Measurements from ENCODE around the gene CYBRD1. TPM values are rescaled to one million over a fixed set of nuclear protein-coding genes. Genes with fewer than 3 reads are reported as not detected.

CYBRD1 gene
- total RNA-seq, 1 experiment from 2014 or later: 9.7 TPM

DNA sequence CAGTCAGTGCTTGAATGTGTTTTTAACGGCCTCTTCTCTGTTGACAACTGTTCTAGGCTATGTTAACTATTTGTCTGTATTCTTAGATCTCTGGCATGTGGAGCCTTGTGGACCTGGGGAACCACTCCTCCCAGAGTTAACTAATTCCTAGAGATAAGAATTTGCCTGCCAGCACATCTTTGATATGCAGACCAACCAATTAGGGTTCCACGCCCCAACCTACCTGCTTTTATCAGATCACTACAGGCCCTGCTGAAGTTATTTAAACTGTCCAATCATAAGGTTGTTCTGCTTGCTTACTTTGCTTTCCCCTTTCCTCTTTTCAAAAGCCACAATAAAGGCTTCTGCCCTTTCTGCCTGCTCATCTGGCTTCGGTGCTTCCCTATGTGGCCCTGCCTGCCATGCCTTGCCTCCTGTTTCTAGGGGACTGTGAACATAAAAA, 8.5 kb upstream of the CYBRD1 start:
- no peaks in the 10 kb centered on the region for H3K36me3 Mint-ChIP-seq (ENCODE audit: insufficient read depth, unreplicated experiment)
- BruUV-seq (replicated peaks): no TSS peak
- TF ChIP-seq, protein P1, sequence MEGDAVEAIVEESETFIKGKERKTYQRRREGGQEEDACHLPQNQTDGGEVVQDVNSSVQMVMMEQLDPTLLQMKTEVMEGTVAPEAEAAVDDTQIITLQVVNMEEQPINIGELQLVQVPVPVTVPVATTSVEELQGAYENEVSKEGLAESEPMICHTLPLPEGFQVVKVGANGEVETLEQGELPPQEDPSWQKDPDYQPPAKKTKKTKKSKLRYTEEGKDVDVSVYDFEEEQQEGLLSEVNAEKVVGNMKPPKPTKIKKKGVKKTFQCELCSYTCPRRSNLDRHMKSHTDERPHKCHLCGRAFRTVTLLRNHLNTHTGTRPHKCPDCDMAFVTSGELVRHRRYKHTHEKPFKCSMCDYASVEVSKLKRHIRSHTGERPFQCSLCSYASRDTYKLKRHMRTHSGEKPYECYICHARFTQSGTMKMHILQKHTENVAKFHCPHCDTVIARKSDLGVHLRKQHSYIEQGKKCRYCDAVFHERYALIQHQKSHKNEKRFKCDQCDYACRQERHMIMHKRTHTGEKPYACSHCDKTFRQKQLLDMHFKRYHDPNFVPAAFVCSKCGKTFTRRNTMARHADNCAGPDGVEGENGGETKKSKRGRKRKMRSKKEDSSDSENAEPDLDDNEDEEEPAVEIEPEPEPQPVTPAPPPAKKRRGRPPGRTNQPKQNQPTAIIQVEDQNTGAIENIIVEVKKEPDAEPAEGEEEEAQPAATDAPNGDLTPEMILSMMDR (IDR thresholded peaks at IDR 0.05; ENCODE audit: insufficient read depth in 1 of 2, low read depth in 1 of 2, low read length in 1 of 2, severe bottlenecking in 1 of 2, unreplicated experiment in 1 of 2): no peak
- Histone ChIP-seq H3K27me3 (replicated peaks; ENCODE audit: control insufficient read depth, insufficient read depth, low read length) (no peaks in the 10 kb centered on the region), H3K36me3 (ENCODE audit: control insufficient read depth, insufficient read depth, low read length) (no peaks in the 10 kb centered on the region), H3K4me3 (ENCODE audit: low read depth, low read length) (no peak overlapping the region), H3K9me3 (no peaks in the 10 kb centered on the region), H3K4me1 (no peaks in the 10 kb centered on the region; the same call in 1 of the 2 replicates)
- intact Hi-C loops (cut with micrococcal nuclease; ENCODE audit: unreplicated experiment): no loop called here
- no peaks in the 10 kb centered on the region for H3K27me3 Mint-ChIP-seq (ENCODE audit: insufficient read depth, unreplicated experiment)
- H3K4me3 Mint-ChIP-seq (ENCODE audit: unreplicated experiment): no peak overlapping the region
- CTCF ChIA-PET: no interaction called here
- no peaks in the 10 kb centered on the region for H3K9me3 Mint-ChIP-seq (ENCODE audit: unreplicated experiment)
- DNase-seq: peak; percentile 43 to 46
- POLR2A ChIA-PET: no interaction called here
- H3K4me1 Mint-ChIP-seq (ENCODE audit: low read depth, unreplicated experiment): peaks cover 9% of the 10 kb centered on the region
- H3K27ac Mint-ChIP-seq (ENCODE audit: unreplicated experiment): peak overlapping the region; percentile 8

DNA sequence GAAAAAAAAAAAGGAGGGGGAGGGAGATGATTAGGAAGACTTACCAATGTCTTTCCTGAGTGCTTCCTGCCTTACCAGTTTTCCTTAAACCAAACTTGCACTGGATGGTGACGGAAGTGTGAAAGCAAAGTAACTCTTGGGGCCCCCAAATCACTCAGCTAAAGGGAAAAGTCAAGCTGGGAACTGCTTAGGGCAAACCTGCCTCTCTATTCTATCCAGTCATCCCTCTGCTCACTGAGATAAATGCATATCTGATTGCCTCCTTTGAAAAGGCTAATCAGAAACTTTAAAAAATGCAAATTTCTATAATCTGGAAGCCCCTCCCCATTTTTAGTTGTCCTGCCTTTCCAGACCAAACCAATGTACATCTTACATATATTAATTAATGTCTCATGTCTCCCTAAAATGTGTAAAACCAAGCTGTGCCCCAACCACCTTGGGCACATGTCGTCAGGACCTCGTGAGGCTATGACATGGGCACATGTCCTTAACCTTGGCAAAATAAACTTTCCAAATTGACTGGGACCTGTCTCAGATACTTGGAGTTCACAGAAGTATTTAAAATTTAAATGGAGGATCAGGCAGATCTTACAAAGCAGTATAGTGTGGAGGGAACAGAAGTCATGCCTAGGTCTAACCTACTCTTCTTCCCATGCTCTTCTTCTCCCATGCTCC, 7.2 kb upstream of the CYBRD1 start:
- no peak overlapping the region for H3K27ac Mint-ChIP-seq (ENCODE audit: unreplicated experiment)
- H3K4me3 Mint-ChIP-seq (ENCODE audit: unreplicated experiment): no peak overlapping the region
- Histone ChIP-seq H3K4me1 (no peaks in the 10 kb centered on the region; the same call in 1 of the 2 replicates), H3K4me3 (ENCODE audit: low read depth, low read length) (no peak overlapping the region), H3K27me3 (replicated peaks; ENCODE audit: control insufficient read depth, insufficient read depth, low read length) (no peaks in the 10 kb centered on the region), H3K9me3 (no peaks in the 10 kb centered on the region), H3K36me3 (ENCODE audit: control insufficient read depth, insufficient read depth, low read length) (no peaks in the 10 kb centered on the region)
- TF ChIP-seq, protein P1 (IDR thresholded peaks at IDR 0.05; ENCODE audit: insufficient read depth in 1 of 2, low read depth in 1 of 2, low read length in 1 of 2, severe bottlenecking in 1 of 2, unreplicated experiment in 1 of 2): no peak
- BruUV-seq (replicated peaks): no TSS peak
- POLR2A ChIA-PET: no interaction called here
- H3K27me3 Mint-ChIP-seq (ENCODE audit: insufficient read depth, unreplicated experiment): peaks cover 5% of the 10 kb centered on the region
- intact Hi-C loops (cut with micrococcal nuclease; ENCODE audit: unreplicated experiment): no loop called here
- CTCF ChIA-PET: no interaction called here
- peaks cover 9% of the 10 kb centered on the region for H3K4me1 Mint-ChIP-seq (ENCODE audit: low read depth, unreplicated experiment)
- H3K9me3 Mint-ChIP-seq (ENCODE audit: unreplicated experiment): no peaks in the 10 kb centered on the region
- DNase-seq: no peak
- no peaks in the 10 kb centered on the region for H3K36me3 Mint-ChIP-seq (ENCODE audit: insufficient read depth, unreplicated experiment)

DNA sequence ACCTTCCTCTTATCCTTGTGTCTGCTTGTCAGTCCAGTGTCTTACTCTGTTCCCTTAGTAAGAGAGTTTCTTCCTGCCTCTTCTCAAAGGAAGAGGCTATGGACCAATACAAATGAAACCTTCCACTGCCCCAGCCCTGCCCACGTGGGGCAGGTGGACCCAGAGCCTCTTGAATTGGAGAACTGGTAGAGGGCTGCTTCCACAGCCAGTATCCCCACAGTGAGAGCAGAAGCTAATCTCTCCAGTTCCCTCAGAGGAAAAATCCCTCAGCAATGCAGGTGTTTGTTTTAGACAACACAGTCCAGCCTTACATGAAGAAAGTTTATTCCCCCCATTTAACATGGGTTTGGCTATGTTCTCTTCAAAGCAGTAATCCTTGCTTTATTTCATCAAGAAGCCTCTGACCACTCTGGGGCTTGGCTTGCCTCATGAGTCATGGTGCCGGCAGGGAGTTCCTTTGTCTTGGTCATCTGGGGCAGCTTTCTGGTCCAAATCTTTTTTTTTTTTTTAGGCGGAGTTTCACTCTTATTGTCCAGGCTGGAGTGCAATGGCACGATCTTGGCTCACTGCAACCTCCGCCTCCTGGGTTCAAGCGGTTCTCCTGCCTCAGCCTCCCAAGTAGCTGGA, 6.5 kb upstream of the CYBRD1 start:
- peaks cover 5% of the 10 kb centered on the region for H3K27me3 Mint-ChIP-seq (ENCODE audit: insufficient read depth, unreplicated experiment)
- H3K36me3 ChIP-seq (ENCODE audit: control insufficient read depth, insufficient read depth, low read length): no peaks in the 10 kb centered on the region
- no peak overlapping the region for H3K4me3 Mint-ChIP-seq (ENCODE audit: unreplicated experiment)
- H3K27ac Mint-ChIP-seq (ENCODE audit: unreplicated experiment): no peak overlapping the region
- TF ChIP-seq, protein P1 (IDR thresholded peaks at IDR 0.05; ENCODE audit: insufficient read depth in 1 of 2, low read depth in 1 of 2, low read length in 1 of 2, severe bottlenecking in 1 of 2, unreplicated experiment in 1 of 2): no peak
- ChIA-PET POLR2A (interaction anchor here (0.6 kb wide), 1 partner anchor 64 kb away, joined by 4 read pairs; no protein-coding TSS in a partner anchor), CTCF (no interaction called here)
- no peaks in the 10 kb centered on the region; the same call in 1 of the 2 replicates for H3K4me1 ChIP-seq
- peaks cover 9% of the 10 kb centered on the region for H3K4me1 Mint-ChIP-seq (ENCODE audit: low read depth, unreplicated experiment)
- no peak overlapping the region for H3K4me3 ChIP-seq (ENCODE audit: low read depth, low read length)
- no peaks in the 10 kb centered on the region for H3K9me3 ChIP-seq
- intact Hi-C loops (cut with micrococcal nuclease; ENCODE audit: unreplicated experiment): no loop called here
- no peaks in the 10 kb centered on the region for H3K27me3 ChIP-seq (replicated peaks; ENCODE audit: control insufficient read depth, insufficient read depth, low read length)
- BruUV-seq (replicated peaks): no TSS peak
- no peaks in the 10 kb centered on the region for H3K36me3 Mint-ChIP-seq (ENCODE audit: insufficient read depth, unreplicated experiment)
- H3K9me3 Mint-ChIP-seq (ENCODE audit: unreplicated experiment): no peaks in the 10 kb centered on the region
- no peak for DNase-seq

All from Caco-2 (cell line).